ENCODE measurements around the gene POM121L12.

Gene POM121L12

GRCh38 chr7:53035499-53036412 is at the start of gene POM121L12:
Gene POM121L12, plus strand, starts transcription at chr7:53035633. Its CDS starts 39 bp downstream, at chr7:53035672.
- DNase-seq: no peak

GRCh38 chr7:52992001-52992400 is 43.4 kb upstream of the POM121L12 start:
- DNase-seq: no peak

DNA sequence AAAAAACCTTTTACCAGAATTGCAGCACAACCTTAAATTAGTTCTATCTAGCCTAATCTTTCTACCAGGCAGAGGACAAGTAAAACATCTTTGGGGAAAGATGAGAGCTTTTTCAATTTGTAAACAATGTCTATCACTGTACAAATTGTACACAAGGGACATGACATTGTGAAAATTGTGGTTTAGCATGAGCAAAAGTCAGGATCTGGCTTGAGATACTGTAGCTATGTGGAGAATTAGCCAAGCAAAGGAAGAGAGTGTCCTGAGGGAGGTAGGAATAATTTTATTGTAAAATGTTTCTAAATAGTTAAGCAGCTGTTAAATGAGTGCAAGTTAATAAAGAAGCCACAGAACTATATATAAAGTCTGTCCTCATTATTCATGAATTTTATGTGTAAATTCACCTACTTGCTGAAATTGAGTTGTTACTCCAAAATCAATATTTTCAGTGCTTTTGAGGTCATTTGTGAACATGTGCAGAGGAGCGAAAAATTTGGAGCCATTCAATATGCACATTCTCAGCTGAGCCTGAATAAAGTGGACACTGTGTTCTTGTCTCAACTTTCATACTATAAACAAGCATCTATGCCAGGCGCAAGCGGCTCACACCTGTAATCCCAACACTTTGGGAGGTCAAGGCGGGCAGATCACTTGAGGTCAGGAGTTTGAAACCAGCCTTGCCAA is 42.8 kb upstream of the POM121L12 start:
- no peak for DNase-seq

- no peak for DNase-seq
Measured at GRCh38 chr7:52995676-52996075, 39.8 kb upstream of the POM121L12 start.

- DNase-seq: no peak
Measured at GRCh38 chr7:53001221-53001620, 34.2 kb upstream of the POM121L12 start.

DNA sequence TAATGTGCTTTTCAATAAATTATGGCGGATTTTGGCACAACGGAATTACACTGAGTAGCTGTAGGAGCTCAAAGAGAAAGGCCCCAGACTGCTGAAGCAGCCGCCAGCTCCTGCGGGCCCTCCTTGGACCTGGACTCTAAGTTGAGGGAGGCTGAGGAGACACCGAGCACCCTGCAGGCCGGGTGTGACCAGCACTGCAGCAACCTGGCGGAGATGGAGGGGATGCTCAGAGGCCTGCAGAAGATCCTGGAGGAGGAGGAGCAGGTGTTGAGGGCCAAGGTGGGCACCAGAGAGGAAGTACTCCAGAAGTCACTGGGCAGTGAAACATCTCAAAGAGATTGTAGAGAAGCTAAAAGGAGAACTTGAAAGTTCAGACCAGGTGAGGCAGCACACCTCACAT is 33.0 kb upstream of the POM121L12 start:
- no peak for DNase-seq

- no peak for DNase-seq
Measured at GRCh38 chr7:53003653-53004445, 31.6 kb upstream of the POM121L12 start.

DNA sequence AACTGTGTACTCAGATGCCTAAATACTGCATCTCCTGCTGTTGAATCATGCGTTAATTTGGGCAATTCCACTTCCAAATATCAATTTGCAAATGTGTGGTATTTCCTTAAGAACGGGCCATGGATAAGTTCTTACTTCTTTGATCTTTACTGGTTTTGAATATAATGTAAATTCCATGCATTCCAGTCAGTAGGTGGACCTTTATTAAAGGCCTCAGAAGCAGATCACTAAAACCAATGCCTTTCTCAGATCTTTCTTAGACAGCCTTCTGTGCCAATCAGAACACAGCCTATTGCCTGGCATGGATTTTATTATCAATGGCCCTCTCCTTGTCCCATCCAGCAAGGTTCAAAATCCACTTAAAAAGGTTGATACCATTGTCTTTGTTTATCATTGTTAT is 21.5 kb upstream of the POM121L12 start:
- no peak for DNase-seq

DNA sequence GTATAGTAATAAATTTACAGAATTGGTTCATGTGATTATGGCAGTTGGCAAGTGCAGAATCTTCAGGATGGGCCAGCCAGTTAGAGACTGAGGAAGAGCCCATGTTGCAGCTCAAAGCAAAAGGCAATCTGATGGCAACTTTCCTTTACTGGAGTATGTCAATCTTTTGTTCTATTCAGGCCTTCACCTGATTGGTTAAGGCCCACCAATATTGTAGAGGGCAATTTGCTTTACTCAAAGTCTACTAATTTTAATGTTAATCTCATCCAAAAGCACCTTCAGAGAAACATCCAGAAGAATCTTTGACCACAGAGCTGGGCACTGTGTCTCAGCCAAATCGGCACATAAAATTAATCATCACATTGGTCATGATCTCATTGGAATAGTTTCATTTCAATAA is 20.0 kb upstream of the POM121L12 start:
- DNase-seq: no peak

GRCh38 chr7:53022893-53023292 is 12.5 kb upstream of the POM121L12 start:
- no peak for DNase-seq

- DNase-seq: no peak
Measured at GRCh38 chr7:53048638-53049037, 13.2 kb downstream of the POM121L12 start.

- no peak for DNase-seq
Measured at GRCh38 chr7:53050433-53050832, 15.0 kb downstream of the POM121L12 start.

DNA sequence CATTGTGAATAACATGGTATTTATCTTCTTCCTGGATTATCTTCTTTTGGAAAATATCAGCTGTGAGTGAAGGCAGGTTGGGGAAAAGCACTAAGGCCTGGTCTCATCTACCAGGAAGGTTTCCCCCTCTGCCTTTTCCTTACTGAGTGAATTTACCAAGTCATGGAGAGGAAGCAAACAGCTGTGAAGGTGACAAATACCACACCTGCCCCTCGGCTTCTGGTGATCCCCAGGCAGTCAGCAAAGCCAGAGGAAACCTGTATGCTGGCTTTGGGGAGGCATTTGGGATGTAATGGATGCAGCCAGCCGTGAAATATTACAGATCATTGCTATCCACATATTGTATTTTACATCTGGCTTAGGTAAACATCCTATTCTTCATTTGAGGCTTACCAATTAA is 24.2 kb downstream of the POM121L12 start:
- no peak for DNase-seq

GRCh38 chr7:53060066-53060465 is 24.6 kb downstream of the POM121L12 start:
- no peak for DNase-seq

DNA sequence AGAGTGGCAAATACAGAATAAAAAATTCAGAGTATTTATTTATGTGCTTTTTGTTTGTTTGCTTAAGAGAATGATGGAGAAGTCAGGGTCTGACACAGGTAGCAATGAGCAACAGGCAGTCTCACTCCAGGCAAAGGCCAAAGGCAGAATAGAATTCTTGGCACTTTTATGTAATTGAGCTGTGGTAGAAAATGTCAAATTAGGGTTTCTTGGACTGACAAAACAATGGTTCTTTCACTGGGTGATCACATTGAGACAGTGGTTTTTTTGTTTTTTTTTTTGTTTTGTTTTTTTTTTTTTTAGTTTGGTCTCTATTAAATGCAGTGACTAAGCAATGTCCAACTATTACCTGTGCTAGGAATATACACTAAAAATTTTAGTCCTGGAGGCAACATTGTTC is 27.4 kb downstream of the POM121L12 start:
- no peak for DNase-seq

DNA sequence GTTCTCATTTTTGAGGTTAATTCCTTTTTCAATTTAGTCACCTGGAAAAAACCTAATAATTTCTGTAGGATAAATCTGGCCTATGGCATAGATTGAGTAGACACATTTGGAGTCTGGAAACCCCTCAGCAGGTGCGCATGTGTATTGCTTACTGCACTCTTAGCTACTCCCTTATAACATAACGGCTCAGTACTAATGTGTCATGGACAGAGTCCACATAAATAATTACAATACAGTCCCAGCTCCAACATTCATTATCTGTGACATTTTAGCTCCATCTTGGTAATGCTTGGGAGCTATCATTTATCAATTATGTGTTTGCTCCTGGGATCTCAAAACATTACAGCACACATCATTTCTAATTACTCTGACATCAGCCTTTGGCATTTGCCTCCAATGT is 33.2 kb downstream of the POM121L12 start:
- DNase-seq: no peak

DNA sequence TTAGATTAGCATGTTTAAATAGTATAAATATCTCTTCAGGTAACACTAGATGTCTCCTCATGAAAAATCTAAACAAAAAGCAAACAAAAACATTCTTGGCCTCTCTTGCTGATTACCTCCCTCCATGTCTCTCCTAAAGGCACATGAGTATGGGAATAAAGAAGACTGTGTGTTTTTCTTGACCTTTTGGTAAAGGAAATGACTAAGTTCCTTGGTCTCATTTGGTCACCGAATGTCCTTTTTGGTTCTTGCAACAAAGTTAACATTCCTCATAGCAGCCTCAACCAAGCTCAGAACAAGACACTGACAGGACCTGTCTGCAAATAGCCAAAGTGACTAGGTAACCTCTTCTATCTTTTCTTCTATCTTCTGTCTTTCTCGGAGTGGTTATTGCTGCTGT is 35.5 kb downstream of the POM121L12 start:
- no peak for DNase-seq

Measured in stimulated activated CD4-positive, alpha-beta T cell treated with anti-CD3 and anti-CD28 coated beads, Interleukin-12 subunit alpha, Interleukin-12 subunit beta, amount 100 ng/mL, for 4 hours (primary cell).